A673 (cell line): Measurements from ENCODE around the gene CLEC4G. TPM values are rescaled to one million over a fixed set of nuclear protein-coding genes. Genes with fewer than 3 reads are reported as not detected.

Experiments used
- Bru-seq: library from RNA; stranded (reverse); fragments of 400-500 nt; gene quantifications from one replicate; lab custom pipeline; 2021; lab: Mats Ljungman, UMichigan
- BruChase-seq, 2 experiments: library from RNA; stranded (reverse); fragments of 400-500 nt; gene quantifications; one replicate each; lab custom pipeline; 2021; lab: Mats Ljungman, UMichigan
- BruUV-seq: library from RNA; stranded (reverse); fragments of 400-500 nt; replicated peaks from 2 replicates; lab custom pipeline; 2021; lab: Mats Ljungman, UMichigan
- CTCF ChIA-PET: fragments of 300-600 bp; sonication (Branson Sonifier 250); formaldehyde crosslinking; loops from one replicate; lab custom pipeline; 2022; ENCODE audit warnings: antibody characterized with exemption; lab: Charles Lee
- POLR2A ChIA-PET: fragments of 300-600 bp; sonication (Branson Sonifier 250); formaldehyde crosslinking; loops from one replicate; lab custom pipeline; 2022; ENCODE audit warnings: antibody characterized with exemption; ENCODE audit not compliant: low non-redundant PET; lab: Charles Lee
- DNase-seq: peaks from one replicate; pipeline ENCODE4 v3.0.0-alpha.2; 2015; ENCODE audit warnings: low spot score
- H3K27ac ChIP-seq: fragments of 200-600 bp; sonication (generic); 2 replicates; pipeline ENCODE4 v1.5.1; 2016; ENCODE audit warnings: mixed run types, low read depth, mild to moderate bottlenecking, mixed read lengths, antibody characterized with exemption, low read length; ENCODE audit not compliant: poor library complexity, severe bottlenecking
- H3K27me3 ChIP-seq: fragments of 200-600 bp; sonication (generic); replicated peaks from 2 replicates; pipeline ENCODE4 v1.6.1; 2017; ENCODE audit warnings: mixed run types, low read depth, mild to moderate bottlenecking, mixed read lengths, antibody characterized with exemption, low read length; ENCODE audit not compliant: insufficient read depth, poor library complexity
- H3K36me3 ChIP-seq: fragments of 200-600 bp; sonication (generic); 2 replicates; pipeline ENCODE4 v1.6.1; 2016; ENCODE audit warnings: mixed run types, mild to moderate bottlenecking, mixed read lengths, antibody characterized with exemption, low read length; ENCODE audit not compliant: insufficient read depth, poor library complexity, severe bottlenecking
- H3K4me1 ChIP-seq: fragments of 200-600 bp; sonication (generic); 2 replicates; pipeline ENCODE4 v1.6.1; 2017; ENCODE audit warnings: mixed run types, mild to moderate bottlenecking, mixed read lengths, antibody characterized with exemption, low read length; ENCODE audit not compliant: insufficient read depth, poor library complexity, severe bottlenecking
- H3K4me3 ChIP-seq: fragments of 200-600 bp; sonication (generic); 2 replicates; pipeline ENCODE4 v1.5.1; 2016; ENCODE audit warnings: low read depth, mixed run types, mild to moderate bottlenecking, mixed read lengths, low read length; ENCODE audit not compliant: poor library complexity, severe bottlenecking
- H3K9me3 ChIP-seq: fragments of 200-600 bp; sonication (generic); 2 replicates; pipeline ENCODE4 v1.6.1; 2016; ENCODE audit warnings: mixed run types, low read depth, mild to moderate bottlenecking, mixed read lengths, antibody characterized with exemption, low read length; ENCODE audit not compliant: poor library complexity, severe bottlenecking
- EZH2 ChIP-seq: fragments of 200-600 bp; sonication (generic); IDR thresholded peaks from 2 replicates; pipeline ENCODE4 v1.6.1; 2017; ENCODE audit warnings: borderline replicate concordance, low read depth, mild to moderate bottlenecking, mixed read lengths, antibody characterized with exemption, low read length; ENCODE audit not compliant: poor library complexity, severe bottlenecking
- intact Hi-C: fragments of 100-400 bp; cut with micrococcal nuclease; formaldehyde crosslinking; loops from one replicate; pipeline ENCODE4 v1.10.0; 2022; ENCODE audit not compliant: unreplicated experiment
- long read RNA-seq: library from polyadenylated mRNA; stranded (forward); transcript quantifications from one replicate; pipeline ENCODE4 v2.0.0, GENCODE V29; 2022
- total RNA-seq: library from RNA; stranded (reverse); gene quantifications from 2 replicates; pipeline ENCODE4 v1.2.3, GENCODE V29; 2021
- TF ChIP-seq, protein P1 (sequence below): fragments of 300-800, 200-600 bp; sonication (generic); conservative IDR thresholded peaks from 2 replicates; pipeline ENCODE4 v1.5.1; 2017; ENCODE audit warnings: low read depth, mild to moderate bottlenecking, antibody characterized with exemption, low read length, moderate library complexity, mixed read lengths

The CLEC4G gene, protein sequence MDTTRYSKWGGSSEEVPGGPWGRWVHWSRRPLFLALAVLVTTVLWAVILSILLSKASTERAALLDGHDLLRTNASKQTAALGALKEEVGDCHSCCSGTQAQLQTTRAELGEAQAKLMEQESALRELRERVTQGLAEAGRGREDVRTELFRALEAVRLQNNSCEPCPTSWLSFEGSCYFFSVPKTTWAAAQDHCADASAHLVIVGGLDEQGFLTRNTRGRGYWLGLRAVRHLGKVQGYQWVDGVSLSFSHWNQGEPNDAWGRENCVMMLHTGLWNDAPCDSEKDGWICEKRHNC
- total RNA-seq (not detected in 2 replicates), Bru-seq, nascent RNA (not detected), BruChase-seq, experiment 1, labeled RNA remaining after a 2-hour chase (not detected), BruChase-seq, experiment 2, labeled RNA remaining after a 6-hour chase (not detected)
- long read RNA-seq, result 0 reads

DNA sequence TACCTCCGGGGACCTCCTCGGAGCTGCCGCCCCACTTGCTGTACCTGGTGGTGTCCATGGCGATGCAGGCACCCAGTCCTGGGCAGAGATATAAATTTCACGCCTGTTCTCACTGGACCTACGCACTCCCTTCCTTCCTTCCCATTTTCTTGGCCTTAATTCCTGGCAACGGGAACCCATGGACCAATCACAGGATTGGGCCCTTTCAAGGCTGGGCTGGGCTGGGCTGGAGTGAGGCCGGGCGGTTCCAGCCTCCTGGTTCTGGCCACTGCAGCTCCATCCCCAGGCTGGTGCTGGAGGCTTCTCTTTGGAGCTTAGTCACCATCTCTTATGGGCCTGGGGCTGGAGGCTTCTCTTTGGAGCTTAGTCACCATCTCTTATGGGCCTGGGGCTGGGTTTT is at the start of gene CLEC4G:
TSS of gene CLEC4G (minus strand) at position 66 of the 400 bp plus-strand sequence. CDS start at position 58, 8 bp downstream.
- TF ChIP-seq, protein P1, sequence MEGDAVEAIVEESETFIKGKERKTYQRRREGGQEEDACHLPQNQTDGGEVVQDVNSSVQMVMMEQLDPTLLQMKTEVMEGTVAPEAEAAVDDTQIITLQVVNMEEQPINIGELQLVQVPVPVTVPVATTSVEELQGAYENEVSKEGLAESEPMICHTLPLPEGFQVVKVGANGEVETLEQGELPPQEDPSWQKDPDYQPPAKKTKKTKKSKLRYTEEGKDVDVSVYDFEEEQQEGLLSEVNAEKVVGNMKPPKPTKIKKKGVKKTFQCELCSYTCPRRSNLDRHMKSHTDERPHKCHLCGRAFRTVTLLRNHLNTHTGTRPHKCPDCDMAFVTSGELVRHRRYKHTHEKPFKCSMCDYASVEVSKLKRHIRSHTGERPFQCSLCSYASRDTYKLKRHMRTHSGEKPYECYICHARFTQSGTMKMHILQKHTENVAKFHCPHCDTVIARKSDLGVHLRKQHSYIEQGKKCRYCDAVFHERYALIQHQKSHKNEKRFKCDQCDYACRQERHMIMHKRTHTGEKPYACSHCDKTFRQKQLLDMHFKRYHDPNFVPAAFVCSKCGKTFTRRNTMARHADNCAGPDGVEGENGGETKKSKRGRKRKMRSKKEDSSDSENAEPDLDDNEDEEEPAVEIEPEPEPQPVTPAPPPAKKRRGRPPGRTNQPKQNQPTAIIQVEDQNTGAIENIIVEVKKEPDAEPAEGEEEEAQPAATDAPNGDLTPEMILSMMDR, result no peak
- TF ChIP-seq EZH2, result no peak
- ChIA-PET POLR2A (no interaction called here), CTCF (no interaction called here)
- intact Hi-C loops, result no loop called here
- no peak within 1 kb of the TSS for H3K27ac ChIP-seq
- BruUV-seq, result no TSS peak
- H3K36me3 ChIP-seq, result no peaks in the 10 kb centered on the region
- H3K27me3 ChIP-seq, result peaks cover 67% of the 10 kb centered on the region
- no peaks in the 10 kb centered on the region for H3K9me3 ChIP-seq
- no peak within 1 kb of the TSS for H3K4me3 ChIP-seq
- H3K4me1 ChIP-seq, result no peaks in the 10 kb centered on the region
- no peak for DNase-seq

DNA sequence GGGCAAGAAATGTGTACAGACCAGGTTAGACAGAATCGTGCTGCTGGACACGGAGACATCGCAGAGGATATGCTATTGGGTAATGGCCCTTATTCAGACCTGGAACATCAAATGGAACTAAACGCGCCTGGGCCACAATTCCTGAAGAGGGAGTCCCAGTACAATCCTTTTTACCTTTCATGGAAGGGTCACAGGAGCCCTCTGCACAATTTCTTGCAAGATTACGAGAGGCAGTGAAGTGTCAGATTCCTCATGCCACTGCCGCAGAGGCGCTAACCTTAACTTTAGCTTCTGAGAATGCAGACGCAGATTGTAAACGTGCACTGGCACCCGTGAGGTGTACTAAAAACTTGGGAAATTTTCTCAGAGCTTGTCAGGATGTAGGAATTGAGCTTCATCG is 49.2 kb upstream of the CLEC4G start:
- no peaks in the 10 kb centered on the region for H3K36me3 ChIP-seq
- intact Hi-C loops, result no loop called here
- no peak overlapping the region for H3K27ac ChIP-seq
- H3K4me1 ChIP-seq, result peaks cover 3% of the 10 kb centered on the region
- DNase-seq, result no peak
- BruUV-seq, result no TSS peak
- CTCF ChIA-PET, result interaction anchor here (1.0 kb wide), 1 partner anchor 213 kb away, joined by 4 read pairs; no protein-coding TSS in a partner anchor
- H3K4me3 ChIP-seq, result no peak overlapping the region
- TF ChIP-seq, protein P1, result no peak
- TF ChIP-seq EZH2, result no peak
- H3K9me3 ChIP-seq, result no peaks in the 10 kb centered on the region
- POLR2A ChIA-PET, result no interaction called here
- peaks cover 18% of the 10 kb centered on the region for H3K27me3 ChIP-seq

DNA sequence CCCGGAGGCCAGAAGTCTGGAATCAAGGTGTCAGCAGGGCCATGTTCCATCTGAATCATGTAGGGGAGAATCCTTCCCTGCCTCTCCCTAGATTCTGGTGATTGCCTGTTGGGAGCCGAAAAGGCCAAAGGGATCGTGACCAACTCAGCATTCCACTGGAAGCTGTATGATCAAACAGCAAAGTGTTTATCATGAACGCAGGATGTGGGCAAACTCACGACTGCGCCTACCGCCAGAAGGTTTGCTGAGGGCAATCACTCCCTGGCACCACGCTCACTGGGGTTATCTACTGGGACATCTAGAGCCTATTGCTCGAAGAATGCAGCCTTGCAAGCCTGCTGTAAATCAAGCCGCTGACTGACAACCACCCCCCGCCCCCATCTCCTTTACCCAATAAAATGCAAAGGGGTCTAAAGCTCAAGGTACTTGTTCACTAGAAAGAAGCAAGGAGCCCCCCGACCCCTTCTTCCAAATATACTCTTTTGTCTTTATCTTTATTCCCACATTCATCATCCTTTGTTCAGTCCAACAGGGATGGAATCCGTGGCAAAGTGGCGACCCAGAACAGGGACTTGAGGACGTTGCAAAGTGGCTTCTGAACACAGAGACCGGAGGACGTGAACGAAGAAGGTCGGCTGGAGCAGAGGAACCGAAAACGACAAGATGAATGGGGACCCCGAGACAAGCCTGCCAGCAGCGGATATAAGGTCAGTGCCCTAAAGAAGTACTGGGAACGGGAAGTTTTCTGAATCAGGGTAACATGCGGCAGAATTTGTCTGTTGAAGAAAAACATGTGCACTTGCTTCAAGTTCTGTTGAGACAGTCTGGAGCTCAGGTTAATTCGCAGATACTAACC is 47.9 kb upstream of the CLEC4G start:
- H3K36me3 ChIP-seq, result no peaks in the 10 kb centered on the region
- no peaks in the 10 kb centered on the region for H3K9me3 ChIP-seq
- no peak for TF ChIP-seq EZH2
- TF ChIP-seq, protein P1, result no peak
- no peak for DNase-seq
- H3K4me3 ChIP-seq, result no peak overlapping the region
- no TSS peak for BruUV-seq
- peaks cover 18% of the 10 kb centered on the region for H3K27me3 ChIP-seq
- peaks cover 3% of the 10 kb centered on the region for H3K4me1 ChIP-seq
- H3K27ac ChIP-seq, result no peak overlapping the region
- POLR2A ChIA-PET, result interaction anchor here (0.6 kb wide), 1 partner anchor 10 kb away, joined by 11 read pairs; no protein-coding TSS in a partner anchor
- intact Hi-C loops, result no loop called here
- CTCF ChIA-PET, result interaction anchor here (0.7 to 1.0 kb wide), 2 partner anchors 99 to 212 kb away, joined by 4 read pairs; partner anchors contain the start of gene TRAPPC5
